HepG2 (cell line): ENCODE data around the gene OAS3. TPM values are rescaled to one million over a fixed set of nuclear protein-coding genes. Genes with fewer than 3 reads are reported as not detected.

Experiments
- ARID2 ChIP-seq: sonication (generic); formaldehyde crosslinking; IDR thresholded peaks from 2 replicates; pipeline ENCODE4 v1.8.1; 2022; ENCODE audit warnings: mild to moderate bottlenecking, missing genetic modification reagents, borderline replicate concordance
- BHLHE40 ChIP-seq: IDR thresholded peaks from 2 replicates; pipeline ENCODE4 v1.6.1; 2011; ENCODE audit warnings: low read length, improper control_type of control experiment
- CHCHD3 ChIP-seq: sonication (generic); formaldehyde crosslinking; IDR thresholded peaks from 2 replicates; pipeline ENCODE4 v1.8.0; 2022; ENCODE audit warnings: mild to moderate bottlenecking, missing genetic modification reagents, moderate library complexity
- HNF4G ChIP-seq, 2 experiments: sonication (generic) in 1 of 2; formaldehyde crosslinking in 1 of 2; IDR thresholded peaks; 2 replicates each; pipeline versions ENCODE4 v1.4.0 to v1.6.1; 2011 to 2020; ENCODE audit warnings: borderline replicate concordance in 2 of 2, low read depth in 2 of 2, mild to moderate bottlenecking in 2 of 2, low read length in 1 of 2, missing genetic modification reagents in 1 of 2, moderate library complexity in 1 of 2
- KLF16 ChIP-seq, 2 experiments: sonication (generic) in 1 of 2; formaldehyde crosslinking in 1 of 2; IDR thresholded peaks; 2 replicates each; pipeline versions ENCODE4 v1.6.1 to v1.8.0; 2016 to 2023; ENCODE audit warnings: missing genetic modification reagents in 2 of 2, missing compliant biosample characterization in 1 of 2
- MAX ChIP-seq: IDR thresholded peaks from 2 replicates; pipeline ENCODE4 v1.6.1; 2012; ENCODE audit warnings: inconsistent platforms
- MED13 ChIP-seq: sonication (generic); formaldehyde crosslinking; IDR thresholded peaks from 2 replicates; pipeline ENCODE4 v1.5.0; 2020; ENCODE audit warnings: missing genetic modification reagents
- MED8 ChIP-seq: sonication (generic); formaldehyde crosslinking; IDR thresholded peaks from 2 replicates; pipeline ENCODE4 v1.8.1; 2023; ENCODE audit warnings: mild to moderate bottlenecking, missing genetic modification reagents; ENCODE audit not compliant: insufficient replicate concordance
- MIER2 ChIP-seq: IDR thresholded peaks from 2 replicates; pipeline ENCODE4 v1.6.1; 2016; ENCODE audit warnings: missing biosample characterization, missing genetic modification reagents
- MYNN ChIP-seq: sonication (generic); formaldehyde crosslinking; IDR thresholded peaks from 2 replicates; pipeline ENCODE4 v1.4.0; 2020; ENCODE audit warnings: mild to moderate bottlenecking, low read depth, missing genetic modification reagents
- NFE2 ChIP-seq: sonication (generic); formaldehyde crosslinking; IDR thresholded peaks from 2 replicates; pipeline ENCODE4 v1.4.0; 2020; ENCODE audit warnings: missing genetic modification reagents
- PAXIP1 ChIP-seq: sonication (generic); formaldehyde crosslinking; conservative IDR thresholded peaks from 2 replicates; pipeline ENCODE4 v1.4.0; 2020; ENCODE audit warnings: mild to moderate bottlenecking, missing genetic modification reagents, moderate library complexity
- SETDB1 ChIP-seq: sonication (generic); formaldehyde crosslinking; IDR thresholded peaks from 2 replicates; pipeline ENCODE4 v1.5.1; 2020; ENCODE audit warnings: missing genetic modification reagents, mild to moderate bottlenecking, borderline replicate concordance
- SMARCE1 ChIP-seq: fragments of 450-650 bp; IDR thresholded peaks from 2 replicates; pipeline ENCODE4 v1.6.1; 2017; ENCODE audit warnings: borderline replicate concordance
- TFAP4 ChIP-seq: sonication (generic); IDR thresholded peaks from 2 replicates; pipeline ENCODE4 v1.6.1; 2016; ENCODE audit warnings: low read depth, borderline replicate concordance
- TFDP1 ChIP-seq: IDR thresholded peaks from 2 replicates; pipeline ENCODE4 v1.6.1; 2016; ENCODE audit warnings: missing compliant biosample characterization, missing genetic modification reagents, borderline replicate concordance
- ZEB1 ChIP-seq: IDR thresholded peaks from 2 replicates; pipeline ENCODE4 v1.6.1; 2012; ENCODE audit warnings: mild to moderate bottlenecking, low read depth, inconsistent platforms; ENCODE audit not compliant: insufficient replicate concordance
- ZFP36L2 ChIP-seq: sonication (generic); formaldehyde crosslinking; IDR thresholded peaks from 2 replicates; pipeline ENCODE4 v1.4.0; 2020; ENCODE audit warnings: missing genetic modification reagents
- ZFP62 ChIP-seq: sonication (generic); formaldehyde crosslinking; IDR thresholded peaks from 2 replicates; pipeline ENCODE4 v1.4.0; 2020; ENCODE audit warnings: missing genetic modification reagents
- ZFY ChIP-seq: sonication (generic); formaldehyde crosslinking; IDR thresholded peaks from 2 replicates; pipeline ENCODE4 v1.4.0; 2020; ENCODE audit warnings: missing genetic modification reagents
- ZNF121 ChIP-seq: sonication (generic); formaldehyde crosslinking; IDR thresholded peaks from 2 replicates; pipeline ENCODE4 v1.5.0; 2020; ENCODE audit warnings: mild to moderate bottlenecking, missing genetic modification reagents
- ZNF414 ChIP-seq: sonication (generic); formaldehyde crosslinking; IDR thresholded peaks from 2 replicates; pipeline ENCODE4 v1.5.0; 2020; ENCODE audit warnings: missing genetic modification reagents
- ZNF670 ChIP-seq: sonication (generic); formaldehyde crosslinking; IDR thresholded peaks from 2 replicates; pipeline ENCODE4 v1.8.0; 2022; ENCODE audit warnings: mild to moderate bottlenecking, missing genetic modification reagents, borderline replicate concordance
- ZNF782 ChIP-seq: sonication (generic); formaldehyde crosslinking; IDR thresholded peaks from 2 replicates; pipeline ENCODE4 v1.4.0; 2020; ENCODE audit warnings: missing genetic modification reagents, mild to moderate bottlenecking, borderline replicate concordance
- polyA plus RNA-seq, 8 experiments: library from polyadenylated mRNA; depleted of rRNA in 3 of 8; stranded (reverse) in 7 of 8; unstranded in 1 of 8; fragments of >200 nt; fragmentation: Illumina TruSeq in 4 of 8; extraction: Trizol in 4 of 8; gene quantifications; 2 replicates each; pipeline versions ENCODE4 v1.2.1 to v1.2.3, GENCODE V29; 2011 to 2016; ENCODE audit warnings: low read depth in 4 of 8, missing spikeins in 1 of 8, mixed read lengths in 1 of 8; ENCODE audit not compliant: insufficient read depth in 1 of 8
- total RNA-seq, 5 experiments: library from RNA; depleted of rRNA; stranded (reverse); fragments of >200 nt; fragmentation: Illumina TruSeq; extraction: Trizol; gene quantifications; 2 replicates each; pipeline ENCODE4 v1.2.3, GENCODE V29; 2016; ENCODE audit warnings: low read depth in 1 of 5

The OAS3 gene
- total and polyA plus RNA-seq, 2 of the 13 experiments (the other 11 are each of a cell fraction or from before 2014, with no cell fraction given), result 4.8 to 10.5 TPM

GRCh38 chr12:112900298-112901145, 37.8 kb upstream of the OAS3 start (continued):
- TF ChIP-seq MED13 (no peak), TFDP1 (CRISPR knock-in tag) (no peak), SETDB1 (no peak), MIER2 (CRISPR knock-in tag) (no peak), KLF16 (CRISPR knock-in tag; IDR thresholded peaks at IDR 0.05) (0 out of 4 replicates have a peak, but pooled peaks of 1 of the 2 experiments have one; percentile 24), ZNF782 (CRISPR knock-in tag) (no peak), SMARCE1 (no peak), NFE2 (CRISPR knock-in tag) (no peak), HNF4G (IDR thresholded peaks at IDR 0.05; ENCODE audit: borderline replicate concordance, low read depth, low read length) (no peak), HNF4G (CRISPR knock-in tag; IDR thresholded peaks at IDR 0.05; ENCODE audit: borderline replicate concordance, low read depth) (no peak), ZEB1 (no peak), ARID2 (CRISPR knock-in tag) (no peak), ZFP62 (no peak), ZNF121 (no peak), MAX (no peak), TFAP4 (peak; percentile 76), MYNN (no peak), CHCHD3 (CRISPR knock-in tag) (no peak), ZNF414 (CRISPR knock-in tag) (no peak), ZFY (CRISPR knock-in tag) (no peak), MED8 (CRISPR knock-in tag) (no peak), BHLHE40 (no peak), ZNF670 (CRISPR knock-in tag) (no peak), PAXIP1 (no peak), ZFP36L2 (CRISPR knock-in tag) (no peak)
